Glutamatergic neuron (in vitro differentiated cells): Measurements from ENCODE around the gene SAP30BP. TPM values are rescaled to one million over a fixed set of nuclear protein-coding genes. Genes with fewer than 3 reads are reported as not detected.
"Not testable (repeated sequence)": the region's sequence is repeated elsewhere in the genome, so short reads cannot be mapped to it uniquely, and the experiment has no call there.

Experiments used
- DNase-seq: peaks from one replicate; pipeline ENCODE4 v3.0.0; 2022
- H3K27ac Mint-ChIP-seq: one replicate; pipeline ENCODE4 v1.8.0; 2020; ENCODE audit warnings: mild to moderate bottlenecking, mixed read lengths, inconsistent platforms; ENCODE audit not compliant: unreplicated experiment
- H3K27me3 Mint-ChIP-seq: one replicate; pipeline ENCODE4 v1.8.0; 2020; ENCODE audit warnings: mild to moderate bottlenecking, moderate library complexity, mixed read lengths, inconsistent platforms; ENCODE audit not compliant: unreplicated experiment
- H3K36me3 Mint-ChIP-seq: one replicate; pipeline ENCODE4 v1.8.0; 2020; ENCODE audit warnings: mild to moderate bottlenecking, mixed read lengths, inconsistent platforms; ENCODE audit not compliant: unreplicated experiment
- H3K4me1 Mint-ChIP-seq: one replicate; pipeline ENCODE4 v1.8.0; 2020; ENCODE audit warnings: mild to moderate bottlenecking, low read depth, mixed read lengths, inconsistent platforms; ENCODE audit not compliant: unreplicated experiment
- H3K4me3 Mint-ChIP-seq: one replicate; pipeline ENCODE4 v1.8.0; 2020; ENCODE audit warnings: mild to moderate bottlenecking, mixed read lengths, inconsistent platforms; ENCODE audit not compliant: unreplicated experiment
- H3K9me3 Mint-ChIP-seq: one replicate; pipeline ENCODE4 v1.8.0; 2020; ENCODE audit warnings: mild to moderate bottlenecking, moderate library complexity, mixed read lengths, inconsistent platforms; ENCODE audit not compliant: unreplicated experiment
- total RNA-seq: library from RNA; stranded (reverse); fragmentation: NEBNext Ultra II Directional; extraction: Animal tissue kit (Norgen Biotek cat#: 25700); gene quantifications from one replicate; pipeline ENCODE4 v1.2.1, GENCODE V29; 2021; ENCODE audit not compliant: unreplicated experiment
- TF ChIP-seq, protein P1 (sequence below): fragments of 200-600 bp; sonication (generic); IDR thresholded peaks from one replicate; pipeline ENCODE4 v1.5.0; 2021; ENCODE audit not compliant: partially characterized antibody, unreplicated experiment

The SAP30BP gene
- total RNA-seq, 1 donor from 2014 or later = 115 TPM

DNA sequence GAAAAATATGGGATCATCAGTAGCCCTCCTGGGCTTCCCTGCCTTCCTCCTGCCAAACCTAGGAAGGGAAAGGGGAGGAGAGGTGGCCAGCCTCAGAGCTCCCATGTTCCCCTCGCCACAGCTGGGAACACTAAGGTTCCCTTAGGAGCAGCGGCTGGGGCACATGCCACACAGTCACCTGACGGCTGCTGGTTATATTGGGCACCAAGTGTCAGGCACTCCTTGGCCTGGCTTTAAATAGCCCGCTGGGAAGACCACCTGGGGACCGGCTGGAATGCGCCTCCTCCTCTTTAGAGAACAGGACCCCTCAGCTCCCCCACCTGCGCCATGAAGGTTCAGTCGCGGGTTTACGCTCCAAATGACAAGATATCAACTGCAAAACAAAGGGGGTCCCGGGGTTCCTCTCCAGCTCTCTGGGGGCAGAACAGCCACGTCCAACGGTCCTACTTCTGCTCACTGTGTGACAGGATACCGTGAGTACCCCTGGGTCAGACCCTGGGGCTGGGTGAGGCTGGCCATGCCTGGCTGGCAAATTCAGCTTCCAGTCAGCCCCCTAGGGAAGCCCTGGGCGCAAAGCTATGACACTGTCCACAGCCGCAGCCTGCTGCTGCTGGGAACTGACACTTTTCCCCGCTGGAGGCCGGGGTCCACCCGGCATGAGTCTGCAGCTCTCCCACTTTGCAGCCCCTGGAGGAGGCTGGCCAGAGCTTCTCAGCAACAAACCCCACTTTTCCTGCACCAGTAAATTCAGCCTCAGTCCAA, 30.6 kb upstream of the SAP30BP start:
- Mint-ChIP-seq H3K27ac (no peak overlapping the region), H3K4me3 (no peak overlapping the region), H3K9me3 (no peaks in the 10 kb centered on the region), H3K4me1 (peaks cover 22% of the 10 kb centered on the region), H3K27me3 (peaks cover 4% of the 10 kb centered on the region), H3K36me3 (no peaks in the 10 kb centered on the region)
- peak; percentile 29 for DNase-seq
- TF ChIP-seq, protein P1, sequence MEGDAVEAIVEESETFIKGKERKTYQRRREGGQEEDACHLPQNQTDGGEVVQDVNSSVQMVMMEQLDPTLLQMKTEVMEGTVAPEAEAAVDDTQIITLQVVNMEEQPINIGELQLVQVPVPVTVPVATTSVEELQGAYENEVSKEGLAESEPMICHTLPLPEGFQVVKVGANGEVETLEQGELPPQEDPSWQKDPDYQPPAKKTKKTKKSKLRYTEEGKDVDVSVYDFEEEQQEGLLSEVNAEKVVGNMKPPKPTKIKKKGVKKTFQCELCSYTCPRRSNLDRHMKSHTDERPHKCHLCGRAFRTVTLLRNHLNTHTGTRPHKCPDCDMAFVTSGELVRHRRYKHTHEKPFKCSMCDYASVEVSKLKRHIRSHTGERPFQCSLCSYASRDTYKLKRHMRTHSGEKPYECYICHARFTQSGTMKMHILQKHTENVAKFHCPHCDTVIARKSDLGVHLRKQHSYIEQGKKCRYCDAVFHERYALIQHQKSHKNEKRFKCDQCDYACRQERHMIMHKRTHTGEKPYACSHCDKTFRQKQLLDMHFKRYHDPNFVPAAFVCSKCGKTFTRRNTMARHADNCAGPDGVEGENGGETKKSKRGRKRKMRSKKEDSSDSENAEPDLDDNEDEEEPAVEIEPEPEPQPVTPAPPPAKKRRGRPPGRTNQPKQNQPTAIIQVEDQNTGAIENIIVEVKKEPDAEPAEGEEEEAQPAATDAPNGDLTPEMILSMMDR = no peak

DNA sequence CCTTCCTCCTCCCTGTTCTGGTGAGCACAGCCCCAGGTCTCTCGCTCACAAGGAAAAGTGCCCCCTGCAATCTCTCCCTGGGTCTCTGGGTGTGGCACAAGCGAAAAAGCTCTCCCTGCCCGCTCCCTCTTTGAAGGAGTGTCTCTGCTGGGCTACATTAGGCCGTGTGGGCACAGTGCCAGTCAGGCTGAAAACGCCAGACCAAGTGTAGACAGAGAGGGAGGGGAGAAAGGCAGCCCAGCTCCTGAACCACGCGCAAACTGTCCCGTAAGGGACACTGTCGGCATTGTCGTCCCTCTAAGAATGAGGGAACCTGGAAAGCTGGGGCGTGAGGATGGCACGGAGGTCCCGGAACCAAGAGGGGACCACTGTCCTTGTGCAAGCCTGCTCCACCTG, 30.0 kb upstream of the SAP30BP start:
- Mint-ChIP-seq H3K36me3 (no peaks in the 10 kb centered on the region), H3K4me1 (peaks cover 22% of the 10 kb centered on the region), H3K27me3 (peaks cover 4% of the 10 kb centered on the region), H3K4me3 (no peak overlapping the region), H3K27ac (no peak overlapping the region), H3K9me3 (peaks cover 2% of the 10 kb centered on the region)
- TF ChIP-seq, protein P1 = no peak
- peak; percentile 10 for DNase-seq

DNA sequence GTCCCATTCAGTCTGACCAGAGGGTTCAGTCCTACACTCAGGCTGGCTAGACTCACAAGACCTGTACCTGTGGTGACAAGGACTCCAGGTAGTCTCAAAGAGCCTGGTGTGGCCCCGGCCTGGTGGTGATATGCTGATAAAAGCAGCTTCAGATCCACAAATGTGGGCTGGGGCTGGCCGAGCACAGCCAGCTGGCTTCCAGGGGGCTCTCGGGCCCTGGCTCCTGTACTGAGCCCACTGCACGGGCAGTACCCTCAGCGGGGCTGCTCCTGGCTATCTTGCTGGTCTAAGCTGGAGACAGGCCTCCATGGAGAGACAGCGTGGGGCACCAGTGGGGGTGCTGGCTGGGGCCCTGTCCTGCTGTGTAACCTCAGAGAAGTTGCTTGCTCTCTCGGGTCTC, 29.6 kb upstream of the SAP30BP start:
- peaks cover 2% of the 10 kb centered on the region for H3K9me3 Mint-ChIP-seq
- no peaks in the 10 kb centered on the region for H3K36me3 Mint-ChIP-seq
- no peak overlapping the region for H3K4me3 Mint-ChIP-seq
- DNase-seq = peak; percentile 11
- H3K27ac Mint-ChIP-seq = no peak overlapping the region
- peaks cover 22% of the 10 kb centered on the region for H3K4me1 Mint-ChIP-seq
- H3K27me3 Mint-ChIP-seq = peaks cover 4% of the 10 kb centered on the region
- TF ChIP-seq, protein P1 = no peak

DNA sequence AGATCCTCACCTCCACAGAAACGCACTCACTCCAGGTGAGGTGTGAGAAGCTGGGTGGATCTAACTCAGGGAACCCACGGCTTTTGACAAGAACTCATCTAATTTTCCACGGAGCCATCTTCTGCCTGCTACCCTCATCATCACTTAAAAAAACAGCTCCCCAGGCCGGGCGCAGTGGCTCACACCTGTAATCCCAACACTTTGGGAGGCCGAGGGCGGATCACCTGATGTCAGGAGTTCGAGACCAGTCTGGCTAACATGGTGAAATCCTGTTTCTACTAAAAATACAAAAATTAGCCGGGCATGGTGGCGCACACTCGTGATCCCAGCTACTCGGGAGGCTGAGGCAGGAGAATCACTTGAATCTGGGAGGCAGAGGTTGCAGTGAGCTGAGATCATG, 29.1 kb upstream of the SAP30BP start:
- H3K4me3 Mint-ChIP-seq, DNase-seq, H3K27ac Mint-ChIP-seq, H3K36me3 Mint-ChIP-seq, H3K27me3 Mint-ChIP-seq, H3K9me3 Mint-ChIP-seq: not testable (repeated sequence)
- peaks cover 22% of the 10 kb centered on the region for H3K4me1 Mint-ChIP-seq

DNA sequence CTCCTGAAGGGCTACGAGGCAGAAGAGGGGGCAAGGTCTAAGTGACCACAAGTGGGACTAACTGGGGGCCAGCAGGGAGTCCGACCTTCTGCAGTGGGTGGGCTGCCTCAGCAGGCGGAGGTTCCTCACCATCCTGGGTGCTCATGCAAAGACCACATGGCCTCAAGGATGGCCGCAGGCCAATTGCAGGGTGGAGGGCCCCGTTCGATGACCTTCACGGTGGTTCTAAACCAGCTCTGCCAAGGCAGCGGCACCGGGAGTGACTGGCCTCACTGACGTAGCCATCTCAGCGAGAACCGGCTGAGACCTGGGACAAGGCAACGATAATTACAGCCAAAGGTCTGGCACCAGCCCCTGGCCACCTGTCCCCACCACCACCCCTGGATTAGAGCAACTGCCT, 28.2 kb upstream of the SAP30BP start:
- no peak overlapping the region for H3K27ac Mint-ChIP-seq

More for the DNA sequence above, 28.2 kb upstream of the SAP30BP start:
- TF ChIP-seq, protein P1 = no peak
- Mint-ChIP-seq H3K4me1 (peaks cover 17% of the 10 kb centered on the region), H3K36me3 (no peaks in the 10 kb centered on the region), H3K9me3 (peaks cover 2% of the 10 kb centered on the region), H3K27me3 (peaks cover 4% of the 10 kb centered on the region), H3K4me3 (no peak overlapping the region)
- no peak for DNase-seq
